Hepatocyte (in vitro differentiated cells): Measurements from ENCODE around the gene CDRT4. TPM values are rescaled to one million over a fixed set of nuclear protein-coding genes. Genes with fewer than 3 reads are reported as not detected.

Source experiments
- DNase-seq: peaks from one replicate; pipeline ENCODE4 v3.0.0-alpha.2; 2016; ENCODE audit warnings: low spot score
- H2AFZ ChIP-seq: fragments of 200-600 bp; sonication (generic); 2 replicates; pipeline ENCODE4 v1.6.0; 2016; ENCODE audit warnings: antibody characterized with exemption, mild to moderate bottlenecking
- H3K27ac ChIP-seq: fragments of 200-600 bp; sonication (generic); 2 replicates; pipeline ENCODE4 v1.5.1; 2016; ENCODE audit warnings: mild to moderate bottlenecking
- H3K27me3 ChIP-seq: fragments of 200-600 bp; sonication (generic); 2 replicates; pipeline ENCODE4 v1.6.1; 2016
- H3K36me3 ChIP-seq: fragments of 200-600 bp; sonication (generic); replicated peaks from 2 replicates; pipeline ENCODE4 v1.5.1; 2016; ENCODE audit warnings: low read depth; ENCODE audit not compliant: insufficient read depth
- H3K4me1 ChIP-seq: fragments of 200-600 bp; sonication (generic); 2 replicates; pipeline ENCODE4 v1.5.1; 2016; ENCODE audit warnings: mild to moderate bottlenecking, moderate library complexity; ENCODE audit not compliant: insufficient read depth
- H3K4me2 ChIP-seq: fragments of 200-600 bp; sonication (generic); 2 replicates; pipeline ENCODE4 v1.6.0; 2016
- H3K4me3 ChIP-seq: fragments of 200-600 bp; sonication (generic); 2 replicates; pipeline ENCODE4 v1.5.1; 2016; ENCODE audit warnings: mild to moderate bottlenecking
- H3K79me2 ChIP-seq: fragments of 200-600 bp; sonication (generic); 2 replicates; pipeline ENCODE4 v1.6.0; 2017; ENCODE audit warnings: mild to moderate bottlenecking
- H3K9me2 ChIP-seq: fragments of 200-600 bp; sonication (generic); replicated peaks from 2 replicates; pipeline ENCODE4 v1.6.0; 2017; ENCODE audit warnings: mild to moderate bottlenecking; ENCODE audit not compliant: insufficient read depth
- H3K9me3 ChIP-seq: fragments of 200-600 bp; sonication (generic); 2 replicates; pipeline ENCODE4 v1.5.1; 2016; ENCODE audit warnings: low read depth, mild to moderate bottlenecking
- H4K20me1 ChIP-seq: fragments of 200-600 bp; sonication (generic); 2 replicates; pipeline ENCODE4 v1.6.0; 2016; ENCODE audit warnings: mild to moderate bottlenecking; ENCODE audit not compliant: insufficient read depth, poor library complexity, severe bottlenecking
- CTCF ChIP-seq: fragments of 200-600 bp; sonication (generic); IDR thresholded peaks from 2 replicates; pipeline ENCODE4 v1.5.1; 2016; ENCODE audit warnings: antibody characterized with exemption, mild to moderate bottlenecking; ENCODE audit not compliant: poor library complexity
- EZH2 ChIP-seq: fragments of 200-600 bp; sonication (generic); IDR thresholded peaks from 2 replicates; pipeline ENCODE4 v1.6.1; 2016; ENCODE audit warnings: antibody characterized with exemption, mild to moderate bottlenecking, borderline replicate concordance
- EZH2phosphoT487 ChIP-seq: fragments of 200-600 bp; sonication (generic); IDR thresholded peaks from one replicate; pipeline ENCODE4 v1.6.1; 2018; ENCODE audit warnings: antibody characterized with exemption, mild to moderate bottlenecking, low read depth, moderate library complexity; ENCODE audit not compliant: unreplicated experiment, severe bottlenecking
- WGBS: methylation state at CpG from one replicate; pipeline ENCODE4 v1.1.6; 2016; ENCODE audit warnings: low lambda C conversion rate; ENCODE audit errors: missing lambda C conversion rate; 5-methylcytosine and 5-hydroxymethylcytosine counted together
- polyA plus RNA-seq: library from polyadenylated mRNA; unstranded; fragments of >200 nt; fragmentation: Nextera tagmentation; extraction: Ambion mirVana; gene quantifications from 2 replicates; pipeline ENCODE4 v1.2.1, GENCODE V29; 2016
- total RNA-seq: library from RNA; depleted of rRNA; stranded (reverse); fragments of >200 nt; gene quantifications from 2 replicates; pipeline ENCODE4 v1.2.3, GENCODE V29; 2014

The CDRT4 gene
- total and polyA plus RNA-seq, 2 experiments from 2014 or later, result 2.7 to 9.6 TPM

GRCh38 chr17:15488557-15488956 is 21.1 kb upstream of the CDRT4 start:
- H3K4me3 ChIP-seq, result no peak overlapping the region
- no peaks in the 10 kb centered on the region for H3K9me2 ChIP-seq
- no peaks in the 10 kb centered on the region for H3K9me3 ChIP-seq
- no peaks in the 10 kb centered on the region for H3K79me2 ChIP-seq
- H2AFZ ChIP-seq, result no peak overlapping the region
- no peaks in the 10 kb centered on the region for H4K20me1 ChIP-seq
- H3K27me3 ChIP-seq, result no peaks in the 10 kb centered on the region
- no peak overlapping the region for H3K27ac ChIP-seq
- 82% methylated on average over 2 of the region's 2 CpGs for WGBS
- no peak overlapping the region for H3K4me2 ChIP-seq
- DNase-seq, result no peak
- H3K36me3 ChIP-seq, result no peaks in the 10 kb centered on the region
- no peak for TF ChIP-seq CTCF
- H3K4me1 ChIP-seq, result peaks cover 8% of the 10 kb centered on the region

GRCh38 chr17:15485045-15485444 is 17.6 kb upstream of the CDRT4 start:
- WGBS, result 44% methylated on average over 4 of the region's 4 CpGs
- Histone ChIP-seq H2AFZ (no peak overlapping the region), H3K27ac (no peak overlapping the region), H4K20me1 (no peaks in the 10 kb centered on the region), H3K9me2 (no peaks in the 10 kb centered on the region), H3K79me2 (no peaks in the 10 kb centered on the region), H3K4me1 (no peaks in the 10 kb centered on the region), H3K4me2 (no peak overlapping the region), H3K9me3 (no peaks in the 10 kb centered on the region), H3K4me3 (no peak overlapping the region), H3K27me3 (no peaks in the 10 kb centered on the region), H3K36me3 (no peaks in the 10 kb centered on the region)
- DNase-seq, result no peak
- TF ChIP-seq EZH2 (no peak), CTCF (no peak), EZH2phosphoT487 (no peak)

- no peaks in the 10 kb centered on the region for H3K9me2 ChIP-seq
- no peaks in the 10 kb centered on the region for H3K27me3 ChIP-seq
- no peaks in the 10 kb centered on the region for H3K36me3 ChIP-seq
- H2AFZ ChIP-seq, result no peak overlapping the region
- H4K20me1 ChIP-seq, result no peaks in the 10 kb centered on the region
- no peak overlapping the region for H3K27ac ChIP-seq
- DNase-seq, result no peak
- no peaks in the 10 kb centered on the region for H3K79me2 ChIP-seq
- no peaks in the 10 kb centered on the region for H3K4me1 ChIP-seq
- H3K4me2 ChIP-seq, result no peak overlapping the region
- TF ChIP-seq EZH2 (no peak), CTCF (no peak), EZH2phosphoT487 (no peak)
- WGBS, result 42% methylated on average over 4 of the region's 4 CpGs
- no peaks in the 10 kb centered on the region for H3K9me3 ChIP-seq
- no peak overlapping the region for H3K4me3 ChIP-seq
These were observed 16.0 kb upstream of the CDRT4 start for GRCh38 chr17:15483431-15483830.

GRCh38 chr17:15482476-15482875 is 15.1 kb upstream of the CDRT4 start:
- no peak for TF ChIP-seq CTCF
- no peak for TF ChIP-seq EZH2
- no peak for TF ChIP-seq EZH2phosphoT487
- Histone ChIP-seq H3K27ac (no peak overlapping the region), H3K36me3 (no peaks in the 10 kb centered on the region), H3K4me3 (no peak overlapping the region), H2AFZ (no peak overlapping the region), H3K9me2 (no peaks in the 10 kb centered on the region), H3K79me2 (no peaks in the 10 kb centered on the region), H3K9me3 (no peaks in the 10 kb centered on the region), H3K4me1 (no peaks in the 10 kb centered on the region), H3K4me2 (no peak overlapping the region), H3K27me3 (no peaks in the 10 kb centered on the region), H4K20me1 (no peaks in the 10 kb centered on the region)
- DNase-seq, result no peak
- 74% methylated on average over 6 of the region's 6 CpGs for WGBS
